ENCODE data around the gene SMG1. TPM values are rescaled to one million over a fixed set of nuclear protein-coding genes. Genes with fewer than 3 reads are reported as not detected.
"Not testable (repeated sequence)": the region's sequence is repeated elsewhere in the genome, so short reads cannot be mapped to it uniquely, and the experiment has no call there.

SMG1 gene
- total and polyA plus RNA-seq, 2 donors = 20.8 to 31.9 TPM

DNA sequence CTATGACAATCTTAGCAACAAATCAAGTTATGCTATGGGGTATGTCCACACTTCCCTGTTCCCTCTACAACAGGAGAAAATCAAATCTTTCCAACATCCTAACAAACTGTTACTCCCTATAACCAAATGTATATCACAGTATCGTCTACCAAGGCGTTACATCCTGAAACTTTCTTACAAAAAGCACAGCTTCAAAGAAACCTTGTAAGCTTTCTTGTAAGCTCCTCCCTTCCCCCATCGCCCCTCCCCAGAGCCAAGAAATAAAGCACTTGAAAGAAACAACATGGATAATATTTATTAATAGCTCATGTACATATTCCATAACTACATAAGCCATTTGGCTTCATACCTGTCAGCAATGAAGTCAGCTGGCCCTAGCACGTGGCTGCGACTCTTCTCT, 2.3 kb downstream of the SMG1 start:
- H3K9me3 ChIP-seq (ENCODE audit: control insufficient read depth in 2 of 2, insufficient read depth in 1 of 2, low read length in 1 of 2); H3K36me3 ChIP-seq (ENCODE audit: control insufficient read depth in 2 of 2, insufficient read depth in 2 of 2, low read length in 1 of 2); H3K4me3 ChIP-seq (ENCODE audit: low read length in 2 of 2); H3K27me3 ChIP-seq (ENCODE audit: control insufficient read depth in 2 of 2, insufficient read depth in 1 of 2, low read length in 1 of 2); H3K4me1 ChIP-seq (ENCODE audit: control insufficient read depth in 2 of 2, insufficient read depth in 2 of 2, low read length in 2 of 2): not testable (repeated sequence)
- 15% methylated on average over 5 of the region's 5 CpGs for WGBS
- peak in 3 of 9 donors; percentile 14 to 54 (median 15) for DNase-seq (ENCODE audit: low read depth in 6 of 9, low spot score in 9 of 9)
- peak overlapping the region in 1 of 2 donors; percentile 51 for H3K27ac ChIP-seq (ENCODE audit: low read depth in 1 of 2, low read length in 1 of 2)

DNA sequence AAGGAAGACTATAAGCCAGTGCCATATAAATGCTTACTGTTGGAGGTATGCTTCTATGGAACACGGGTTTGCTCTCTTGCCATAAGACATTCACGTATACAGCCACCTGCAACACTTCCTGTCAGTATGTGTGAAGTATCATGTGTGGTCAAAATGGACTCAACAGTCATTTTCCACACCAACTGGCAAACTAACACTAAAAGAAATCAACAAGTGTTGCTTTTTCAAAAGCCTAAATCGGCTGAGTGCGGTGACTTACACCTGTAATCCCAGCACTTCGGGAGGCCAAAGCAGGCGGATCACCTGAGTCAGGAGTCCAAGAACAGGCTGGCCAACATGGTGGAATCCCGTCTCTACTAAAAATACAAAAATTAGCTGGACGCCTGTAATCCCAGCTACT, 3.1 kb downstream of the SMG1 start:
- not testable (repeated sequence) for H3K27me3 ChIP-seq (ENCODE audit: control insufficient read depth in 2 of 2, insufficient read depth in 1 of 2, low read length in 1 of 2); H3K9me3 ChIP-seq (ENCODE audit: control insufficient read depth in 2 of 2, insufficient read depth in 1 of 2, low read length in 1 of 2); H3K4me1 ChIP-seq (ENCODE audit: control insufficient read depth in 2 of 2, insufficient read depth in 2 of 2, low read length in 2 of 2); H3K36me3 ChIP-seq (ENCODE audit: control insufficient read depth in 2 of 2, insufficient read depth in 2 of 2, low read length in 1 of 2)
- WGBS = 51% methylated on average over 8 of the region's 8 CpGs
- peak overlapping the region in 1 of 2 donors; percentile 25 for H3K4me3 ChIP-seq (ENCODE audit: low read length in 2 of 2)
- peak in 3 of 9 donors; percentile 20 to 53 (median 28) for DNase-seq (ENCODE audit: low read depth in 6 of 9, low spot score in 9 of 9)
- peak overlapping the region; percentile 65 to 79 for H3K27ac ChIP-seq (ENCODE audit: low read depth in 1 of 2, low read length in 1 of 2)

DNA sequence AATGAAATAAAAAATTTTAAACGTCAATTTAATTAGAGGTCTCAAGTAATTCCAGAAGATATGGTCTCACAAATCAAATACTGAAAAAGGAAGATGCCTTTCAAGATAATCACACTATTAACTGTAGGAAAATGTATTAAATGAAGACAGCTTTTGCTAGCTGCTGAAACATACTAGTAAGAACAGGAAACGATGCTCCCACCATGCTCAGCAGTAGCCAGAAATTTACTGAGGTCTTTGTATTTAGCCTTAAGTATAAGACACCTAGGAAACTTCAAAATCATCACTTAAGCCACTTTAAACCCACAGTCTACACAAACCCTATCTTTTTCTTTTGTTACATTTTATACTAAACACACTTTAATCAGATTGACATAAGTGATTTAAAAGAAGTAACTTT, 16.6 kb downstream of the SMG1 start:
- H3K27me3 ChIP-seq (ENCODE audit: control insufficient read depth in 2 of 2, insufficient read depth in 1 of 2, low read length in 1 of 2); H3K9me3 ChIP-seq (ENCODE audit: control insufficient read depth in 2 of 2, insufficient read depth in 1 of 2, low read length in 1 of 2); DNase-seq (ENCODE audit: low read depth in 6 of 9, low spot score in 9 of 9); H3K36me3 ChIP-seq (ENCODE audit: control insufficient read depth in 2 of 2, insufficient read depth in 2 of 2, low read length in 1 of 2); H3K4me3 ChIP-seq (ENCODE audit: low read length in 2 of 2); H3K4me1 ChIP-seq (ENCODE audit: control insufficient read depth in 2 of 2, insufficient read depth in 2 of 2, low read length in 2 of 2); H3K27ac ChIP-seq (ENCODE audit: low read depth in 1 of 2, low read length in 1 of 2): not testable (repeated sequence)
- WGBS = 60% methylated on average over 2 of the region's 2 CpGs

DNA sequence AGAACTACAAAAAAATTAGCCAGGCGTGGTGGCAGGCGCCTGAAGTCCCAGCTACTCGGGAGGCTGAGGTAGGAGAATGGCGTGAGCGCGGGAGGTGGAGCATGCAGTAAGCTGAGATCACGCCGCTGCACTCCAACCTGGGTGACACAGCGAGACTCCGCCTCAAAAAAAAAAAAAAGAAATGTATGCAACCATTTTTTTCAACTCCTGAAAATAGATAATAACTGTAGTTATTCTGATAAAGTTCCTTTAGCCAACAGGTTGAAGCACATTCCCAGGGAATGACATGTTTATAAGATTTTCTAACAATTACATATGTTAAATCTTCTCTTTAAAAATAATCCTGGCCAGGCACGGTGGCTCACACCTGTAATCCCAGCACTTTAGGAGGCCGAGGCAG, 17.5 kb downstream of the SMG1 start:
- not testable (repeated sequence) for H3K27ac ChIP-seq (ENCODE audit: low read depth in 1 of 2, low read length in 1 of 2); H3K27me3 ChIP-seq (ENCODE audit: control insufficient read depth in 2 of 2, insufficient read depth in 1 of 2, low read length in 1 of 2); H3K4me1 ChIP-seq (ENCODE audit: control insufficient read depth in 2 of 2, insufficient read depth in 2 of 2, low read length in 2 of 2); H3K9me3 ChIP-seq (ENCODE audit: control insufficient read depth in 2 of 2, insufficient read depth in 1 of 2, low read length in 1 of 2); H3K36me3 ChIP-seq (ENCODE audit: control insufficient read depth in 2 of 2, insufficient read depth in 2 of 2, low read length in 1 of 2); DNase-seq (ENCODE audit: low read depth in 6 of 9, low spot score in 9 of 9); H3K4me3 ChIP-seq (ENCODE audit: low read length in 2 of 2)
- 93% methylated on average over 12 of the region's 12 CpGs for WGBS

DNA sequence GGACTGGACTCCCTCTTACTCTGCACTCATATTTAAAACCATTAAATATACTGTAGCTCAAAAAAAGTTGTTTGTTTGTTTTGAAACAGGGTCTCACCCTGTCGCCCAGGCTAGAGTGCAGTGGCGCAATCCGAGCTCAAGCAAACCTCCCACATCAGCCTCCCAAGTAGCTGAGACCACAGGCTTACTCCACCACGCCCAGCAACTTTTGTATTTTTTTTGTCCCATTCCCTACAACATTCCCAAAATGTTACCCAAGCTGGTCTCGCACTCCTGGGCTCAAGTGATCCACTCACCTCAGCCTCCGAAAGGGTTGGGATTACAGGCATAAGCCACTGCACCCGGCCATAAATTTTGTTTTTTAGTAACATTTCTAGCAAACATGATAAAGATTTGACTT, 23.4 kb downstream of the SMG1 start:
- not testable (repeated sequence) for H3K9me3 ChIP-seq (ENCODE audit: control insufficient read depth in 2 of 2, insufficient read depth in 1 of 2, low read length in 1 of 2); H3K4me1 ChIP-seq (ENCODE audit: control insufficient read depth in 2 of 2, insufficient read depth in 2 of 2, low read length in 2 of 2); DNase-seq (ENCODE audit: low read depth in 6 of 9, low spot score in 9 of 9); H3K4me3 ChIP-seq (ENCODE audit: low read length in 2 of 2); H3K36me3 ChIP-seq (ENCODE audit: control insufficient read depth in 2 of 2, insufficient read depth in 2 of 2, low read length in 1 of 2); H3K27ac ChIP-seq (ENCODE audit: low read depth in 1 of 2, low read length in 1 of 2); H3K27me3 ChIP-seq (ENCODE audit: control insufficient read depth in 2 of 2, insufficient read depth in 1 of 2, low read length in 1 of 2)
- WGBS = over 99% methylated on average over 7 of the region's 7 CpGs

DNA sequence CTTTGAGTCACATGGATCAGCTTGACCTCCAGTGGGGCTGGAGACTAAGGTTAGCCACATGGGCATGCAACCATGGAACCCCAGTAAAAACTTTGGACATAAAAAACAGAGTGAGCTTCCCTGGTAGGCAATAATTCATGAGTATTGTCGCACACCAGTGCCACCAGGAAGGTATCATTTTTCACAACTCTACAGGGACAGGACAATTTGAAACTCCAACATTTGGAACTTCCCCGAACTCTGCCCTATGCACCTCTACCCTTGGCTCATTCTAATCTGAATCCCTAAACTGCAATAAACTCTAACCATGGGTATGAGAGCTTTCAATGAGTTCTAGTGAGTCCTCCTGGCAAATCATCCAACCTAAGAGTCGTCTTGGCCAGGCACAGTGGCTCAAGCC, 24.2 kb downstream of the SMG1 start:
- H3K4me3 ChIP-seq (ENCODE audit: low read length in 2 of 2); H3K4me1 ChIP-seq (ENCODE audit: control insufficient read depth in 2 of 2, insufficient read depth in 2 of 2, low read length in 2 of 2); H3K9me3 ChIP-seq (ENCODE audit: control insufficient read depth in 2 of 2, insufficient read depth in 1 of 2, low read length in 1 of 2); H3K36me3 ChIP-seq (ENCODE audit: control insufficient read depth in 2 of 2, insufficient read depth in 2 of 2, low read length in 1 of 2); DNase-seq (ENCODE audit: low read depth in 6 of 9, low spot score in 9 of 9); H3K27ac ChIP-seq (ENCODE audit: low read depth in 1 of 2, low read length in 1 of 2); H3K27me3 ChIP-seq (ENCODE audit: control insufficient read depth in 2 of 2, insufficient read depth in 1 of 2, low read length in 1 of 2): not testable (repeated sequence)
- WGBS = 97% methylated on average over 3 of the region's 3 CpGs

DNA sequence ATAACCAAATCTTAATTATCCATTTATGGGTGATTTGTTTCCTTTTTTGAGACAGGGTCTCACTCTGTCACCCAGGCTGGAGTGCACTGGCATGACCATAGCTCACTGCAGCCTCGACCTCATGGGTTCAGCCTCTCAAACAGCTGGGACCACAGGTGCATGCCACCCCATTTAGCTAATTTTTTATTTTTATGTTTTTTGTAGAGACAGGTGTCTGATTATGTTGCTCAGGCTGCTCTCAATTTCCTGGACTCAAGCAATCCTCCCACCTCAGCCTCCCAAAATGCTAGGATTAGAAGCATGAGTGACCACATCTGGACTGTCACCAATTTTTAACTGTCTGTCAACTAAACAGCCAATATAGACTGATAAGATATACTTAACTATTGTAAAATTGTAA, 25.0 kb downstream of the SMG1 start:
- 92% methylated on average over 1 of the region's 1 CpG for WGBS

DNA sequence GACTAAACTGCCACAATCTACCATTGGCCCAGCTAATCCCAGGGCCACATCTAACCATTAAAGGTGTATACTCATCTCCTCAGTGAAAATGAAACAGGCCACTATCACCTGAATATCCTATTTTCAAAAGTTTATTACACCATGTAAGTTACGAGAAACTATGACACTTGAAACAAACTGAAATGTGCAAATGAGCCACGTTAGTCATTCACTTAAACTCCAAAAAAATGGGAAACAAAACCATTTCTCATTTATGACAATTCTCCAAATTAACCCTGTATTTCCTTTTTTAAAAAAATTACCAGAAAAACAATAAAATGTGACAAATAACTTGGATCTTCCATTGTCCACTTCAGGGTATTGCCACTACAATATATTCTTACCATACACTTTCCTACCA, 41.8 kb downstream of the SMG1 start:
- not testable (repeated sequence) for DNase-seq (ENCODE audit: low read depth in 6 of 9, low spot score in 9 of 9); H3K27me3 ChIP-seq (ENCODE audit: control insufficient read depth in 2 of 2, insufficient read depth in 1 of 2, low read length in 1 of 2); H3K9me3 ChIP-seq (ENCODE audit: control insufficient read depth in 2 of 2, insufficient read depth in 1 of 2, low read length in 1 of 2); H3K4me1 ChIP-seq (ENCODE audit: control insufficient read depth in 2 of 2, insufficient read depth in 2 of 2, low read length in 2 of 2); H3K4me3 ChIP-seq (ENCODE audit: low read length in 2 of 2); H3K27ac ChIP-seq (ENCODE audit: low read depth in 1 of 2, low read length in 1 of 2)
- 91% methylated on average over 2 of the region's 2 CpGs for WGBS
- H3K36me3 ChIP-seq (ENCODE audit: control insufficient read depth in 2 of 2, insufficient read depth in 2 of 2, low read length in 1 of 2) = peaks cover 4 to 14% of the 10 kb centered on the region in 2 donors

More for the DNA sequence above, 25.0 kb downstream of the SMG1 start:
- not testable (repeated sequence) for H3K4me1 ChIP-seq (ENCODE audit: control insufficient read depth in 2 of 2, insufficient read depth in 2 of 2, low read length in 2 of 2); H3K27me3 ChIP-seq (ENCODE audit: control insufficient read depth in 2 of 2, insufficient read depth in 1 of 2, low read length in 1 of 2); H3K9me3 ChIP-seq (ENCODE audit: control insufficient read depth in 2 of 2, insufficient read depth in 1 of 2, low read length in 1 of 2); H3K27ac ChIP-seq (ENCODE audit: low read depth in 1 of 2, low read length in 1 of 2); DNase-seq (ENCODE audit: low read depth in 6 of 9, low spot score in 9 of 9); H3K4me3 ChIP-seq (ENCODE audit: low read length in 2 of 2); H3K36me3 ChIP-seq (ENCODE audit: control insufficient read depth in 2 of 2, insufficient read depth in 2 of 2, low read length in 1 of 2)

DNA sequence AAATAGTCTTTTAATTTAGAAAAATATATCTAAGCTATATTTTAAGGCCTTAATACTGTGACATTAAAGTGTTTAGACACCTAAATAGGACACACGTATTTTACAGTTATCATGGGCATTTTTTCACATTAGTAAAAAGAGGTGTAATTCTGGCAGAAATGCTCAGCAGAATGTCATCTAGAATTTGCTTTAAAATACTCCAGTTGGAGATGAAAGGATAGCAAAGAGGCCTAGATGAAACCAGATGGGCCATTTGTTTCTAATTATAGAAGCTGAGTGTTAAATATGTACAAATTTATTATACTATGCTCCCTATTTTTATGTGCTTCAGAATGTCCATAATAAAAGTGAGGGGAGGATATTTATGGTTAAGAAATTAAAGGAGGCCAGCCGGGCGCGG, 48.5 kb downstream of the SMG1 start:
- WGBS = 98% methylated on average over 4 of the region's 4 CpGs
- DNase-seq (ENCODE audit: low read depth in 6 of 9, low spot score in 9 of 9); H3K27ac ChIP-seq (ENCODE audit: low read depth in 1 of 2, low read length in 1 of 2); H3K27me3 ChIP-seq (ENCODE audit: control insufficient read depth in 2 of 2, insufficient read depth in 1 of 2, low read length in 1 of 2); H3K9me3 ChIP-seq (ENCODE audit: control insufficient read depth in 2 of 2, insufficient read depth in 1 of 2, low read length in 1 of 2); H3K4me3 ChIP-seq (ENCODE audit: low read length in 2 of 2); H3K4me1 ChIP-seq (ENCODE audit: control insufficient read depth in 2 of 2, insufficient read depth in 2 of 2, low read length in 2 of 2): not testable (repeated sequence)
- H3K36me3 ChIP-seq (ENCODE audit: control insufficient read depth in 2 of 2, insufficient read depth in 2 of 2, low read length in 1 of 2) = peaks cover 0 to 23% of the 10 kb centered on the region in 2 donors

DNA sequence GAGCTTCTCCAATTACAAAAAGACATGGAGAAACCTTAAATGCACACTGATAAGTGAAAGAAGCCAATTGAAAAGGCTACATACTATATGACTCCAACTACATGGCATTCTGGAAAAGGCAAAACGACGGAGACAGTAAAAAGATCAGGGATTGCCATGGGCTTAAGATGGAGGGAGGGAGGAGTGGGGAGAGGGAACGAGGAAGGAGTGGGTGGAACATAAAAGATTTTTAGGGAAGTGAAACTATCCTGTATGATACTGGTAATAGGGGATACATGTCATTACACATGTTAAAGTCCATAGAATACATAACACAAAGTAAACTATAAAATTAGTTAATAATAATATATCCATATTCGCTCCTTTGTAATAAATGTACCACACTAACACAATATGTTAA, 48.9 kb downstream of the SMG1 start:
- H3K36me3 ChIP-seq (ENCODE audit: control insufficient read depth in 2 of 2, insufficient read depth in 2 of 2, low read length in 1 of 2) = peaks cover 0 to 26% of the 10 kb centered on the region in 2 donors
- H3K27ac ChIP-seq (ENCODE audit: low read depth in 1 of 2, low read length in 1 of 2); H3K27me3 ChIP-seq (ENCODE audit: control insufficient read depth in 2 of 2, insufficient read depth in 1 of 2, low read length in 1 of 2); DNase-seq (ENCODE audit: low read depth in 6 of 9, low spot score in 9 of 9); H3K4me3 ChIP-seq (ENCODE audit: low read length in 2 of 2); H3K4me1 ChIP-seq (ENCODE audit: control insufficient read depth in 2 of 2, insufficient read depth in 2 of 2, low read length in 2 of 2); H3K9me3 ChIP-seq (ENCODE audit: control insufficient read depth in 2 of 2, insufficient read depth in 1 of 2, low read length in 1 of 2): not testable (repeated sequence)
- WGBS = 93% methylated on average over 4 of the region's 4 CpGs

Measured in thymus (tissue), 11 donors.